HG02938 (cell line): Measurements from ENCODE around the gene BCAS1.

Experiments
- ATAC-seq: cut with Tn5 transposase; IDR thresholded peaks from one replicate; pipeline ENCODE4 v1.9.1; 2021; ENCODE audit warnings: mild to moderate bottlenecking, moderate library complexity; ENCODE audit not compliant: unreplicated experiment

BCAS1 gene

DNA sequence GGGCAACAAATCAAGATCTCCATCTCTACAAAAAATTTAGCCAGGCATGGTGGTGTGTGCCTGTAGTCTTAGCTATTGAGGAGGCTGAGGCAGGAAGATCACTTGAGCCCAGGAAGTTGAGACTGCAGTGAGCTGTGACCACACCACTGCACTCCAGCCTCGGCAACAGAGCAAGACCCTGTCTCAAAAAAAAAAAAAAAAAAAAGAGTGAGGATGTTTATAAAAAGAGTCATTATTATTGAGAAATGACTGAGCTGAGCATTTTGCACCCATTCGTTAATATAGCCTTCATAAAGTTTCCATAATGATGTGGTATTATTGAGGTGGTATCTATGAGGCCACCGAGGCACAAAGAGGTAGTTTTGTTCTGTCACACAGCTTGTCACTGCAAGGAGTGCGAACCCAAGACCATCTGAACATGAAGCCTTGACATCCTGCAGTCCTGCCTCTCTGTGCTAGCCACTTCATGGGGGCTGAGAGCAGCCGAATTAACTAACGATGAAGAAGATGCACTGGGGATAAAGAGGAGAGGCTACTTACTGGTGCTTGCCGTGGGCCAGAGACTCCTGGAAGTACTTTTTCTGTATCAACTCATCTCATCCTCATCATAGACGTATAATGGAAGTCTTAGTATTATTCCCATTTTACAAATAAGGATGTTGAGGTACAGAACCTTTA lies 175.5 kb downstream of the BCAS1 start:
- ATAC-seq, result no peak
